Germinal center (tissue), 1 donor: ENCODE results near the gene CWF19L1.
A peak's percentile ranks its signal among the peaks of the same experiment; 100 is the strongest.

Experiments used
- DNase-seq: peaks from one replicate; pipeline ENCODE4 v3.0.0; 2012; ENCODE audit warnings: mixed read lengths, low spot score

CWF19L1 gene

GRCh38 chr10:100253041-100253440, 14.4 kb downstream of the CWF19L1 start:
- no peak for DNase-seq

- no peak for DNase-seq
Observed at GRCh38 chr10:100248820-100249219, 18.6 kb downstream of the CWF19L1 start.

GRCh38 chr10:100245484-100246220, 21.8 kb downstream of the CWF19L1 start:
- no peak for DNase-seq

GRCh38 chr10:100239851-100240250, 27.6 kb downstream of the CWF19L1 start:
- no peak for DNase-seq

- no peak for DNase-seq
Observed at GRCh38 chr10:100238429-100238828, 29.0 kb downstream of the CWF19L1 start.

GRCh38 chr10:100232101-100232500, 35.3 kb downstream of the CWF19L1 start:
- DNase-seq, result no peak

- DNase-seq, result no peak
Observed at GRCh38 chr10:100229819-100230422, 37.5 kb downstream of the CWF19L1 start.

GRCh38 chr10:100223879-100224278, 43.6 kb downstream of the CWF19L1 start:
- no peak for DNase-seq

GRCh38 chr10:100222529-100222928, 44.9 kb downstream of the CWF19L1 start:
- no peak for DNase-seq

GRCh38 chr10:100216006-100216405, 51.4 kb downstream of the CWF19L1 start:
- no peak for DNase-seq

- no peak for DNase-seq
Observed at GRCh38 chr10:100209303-100209702, 58.1 kb downstream of the CWF19L1 start.

- DNase-seq, result no peak
Observed at GRCh38 chr10:100208276-100208675, 59.2 kb downstream of the CWF19L1 start.

GRCh38 chr10:100204370-100204769, 63.1 kb downstream of the CWF19L1 start:
- no peak for DNase-seq

- no peak for DNase-seq
Observed at GRCh38 chr10:100201549-100201948, 65.9 kb downstream of the CWF19L1 start.

GRCh38 chr10:100194711-100195110, 72.7 kb downstream of the CWF19L1 start:
- DNase-seq, result no peak

GRCh38 chr10:100192350-100192749, 75.1 kb downstream of the CWF19L1 start:
- no peak for DNase-seq

- peak; percentile 3 for DNase-seq
Observed at GRCh38 chr10:100186253-100187212, 80.9 kb downstream of the CWF19L1 start.

- peak; percentile 95 for DNase-seq
Observed at GRCh38 chr10:100185364-100186252, 81.8 kb downstream of the CWF19L1 start, which contains the start of gene ERLIN1. Gene ERLIN1 (minus strand): TSS chr10:100186029. CDS start chr10:100185626, 403 bp downstream.

GRCh38 chr10:100184840-100185239, 82.6 kb downstream of the CWF19L1 start:
- DNase-seq, result peak; percentile 22

GRCh38 chr10:100184426-100184825, 83.0 kb downstream of the CWF19L1 start:
- DNase-seq, result no peak

- DNase-seq, result no peak
Observed at GRCh38 chr10:100183481-100183880, 84.0 kb downstream of the CWF19L1 start.
